GM13977 (cell line): Measurements from ENCODE around the gene KAZN.

Experiments
- DNase-seq: peaks from one replicate; pipeline ENCODE4 v3.0.0; 2012; ENCODE audit warnings: low spot score
- in situ Hi-C: fragments of 300-500 bp; cut with MboI; formaldehyde crosslinking; loops from one replicate; pipeline ENCODE4 v1.12.0; 2022; ENCODE audit warnings: low sequenced_read_pairs, low pct_unique_long_range_greater_than_20kb, mixed read lengths, inconsistent platforms; ENCODE audit not compliant: unreplicated experiment
- TF ChIP-seq, protein P1 (sequence below): IDR thresholded peaks from 2 replicates; pipeline ENCODE4 v1.5.1; 2012; ENCODE audit warnings: mild to moderate bottlenecking, control low read depth; ENCODE audit not compliant: insufficient read depth; ENCODE audit errors: extremely low read depth, missing control alignments

Gene KAZN

GRCh38 chr1:14561014-14561693, 37.3 kb upstream of the KAZN start:
- TF ChIP-seq, protein P1, sequence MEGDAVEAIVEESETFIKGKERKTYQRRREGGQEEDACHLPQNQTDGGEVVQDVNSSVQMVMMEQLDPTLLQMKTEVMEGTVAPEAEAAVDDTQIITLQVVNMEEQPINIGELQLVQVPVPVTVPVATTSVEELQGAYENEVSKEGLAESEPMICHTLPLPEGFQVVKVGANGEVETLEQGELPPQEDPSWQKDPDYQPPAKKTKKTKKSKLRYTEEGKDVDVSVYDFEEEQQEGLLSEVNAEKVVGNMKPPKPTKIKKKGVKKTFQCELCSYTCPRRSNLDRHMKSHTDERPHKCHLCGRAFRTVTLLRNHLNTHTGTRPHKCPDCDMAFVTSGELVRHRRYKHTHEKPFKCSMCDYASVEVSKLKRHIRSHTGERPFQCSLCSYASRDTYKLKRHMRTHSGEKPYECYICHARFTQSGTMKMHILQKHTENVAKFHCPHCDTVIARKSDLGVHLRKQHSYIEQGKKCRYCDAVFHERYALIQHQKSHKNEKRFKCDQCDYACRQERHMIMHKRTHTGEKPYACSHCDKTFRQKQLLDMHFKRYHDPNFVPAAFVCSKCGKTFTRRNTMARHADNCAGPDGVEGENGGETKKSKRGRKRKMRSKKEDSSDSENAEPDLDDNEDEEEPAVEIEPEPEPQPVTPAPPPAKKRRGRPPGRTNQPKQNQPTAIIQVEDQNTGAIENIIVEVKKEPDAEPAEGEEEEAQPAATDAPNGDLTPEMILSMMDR, result no peak
- in situ Hi-C loops, result no loop called here
- no peak for DNase-seq

- DNase-seq, result no peak
- in situ Hi-C loops, result no loop called here
- TF ChIP-seq, protein P1, result no peak
Observed at GRCh38 chr1:14565090-14565489, 33.4 kb upstream of the KAZN start.

- DNase-seq, result no peak
- in situ Hi-C loops, result no loop called here
- TF ChIP-seq, protein P1, result no peak
Observed at GRCh38 chr1:14567056-14567455, 31.4 kb upstream of the KAZN start.

DNA sequence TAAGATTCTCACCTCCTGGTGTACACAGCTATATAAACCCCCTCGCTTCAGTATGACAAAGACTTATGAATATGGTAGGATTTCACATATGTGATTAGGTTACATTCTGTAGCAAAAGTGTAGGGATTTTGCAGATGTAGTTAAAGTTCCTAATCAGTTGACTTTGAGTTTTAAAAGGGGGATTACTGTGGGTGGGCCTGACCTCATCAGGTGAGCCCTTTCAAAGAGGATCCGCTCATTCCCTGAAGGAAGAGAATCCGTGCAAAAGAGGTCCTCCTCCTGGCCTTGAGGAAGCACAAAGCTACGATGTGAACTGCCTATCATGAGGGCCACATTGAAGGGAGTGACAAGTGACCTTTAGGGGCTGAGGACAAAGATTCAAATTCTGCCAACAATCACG, 30.6 kb upstream of the KAZN start:
- no peak for DNase-seq
- TF ChIP-seq, protein P1, result no peak
- in situ Hi-C loops, result no loop called here

- TF ChIP-seq, protein P1, result no peak
- in situ Hi-C loops, result no loop called here
- no peak for DNase-seq
Observed at GRCh38 chr1:14568716-14569355, 29.6 kb upstream of the KAZN start.

GRCh38 chr1:14570514-14570913, 28.0 kb upstream of the KAZN start:
- in situ Hi-C loops, result no loop called here
- DNase-seq, result no peak

More at GRCh38 chr1:14570514-14570913, 28.0 kb upstream of the KAZN start:
- TF ChIP-seq, protein P1, result no peak
